Suprapubic skin (tissue), 4 donors: ENCODE measurements around the gene RNF32. TPM values are rescaled to one million over a fixed set of nuclear protein-coding genes. Genes with fewer than 3 reads are reported as not detected.
"Not testable (repeated sequence)": the region's sequence is repeated elsewhere in the genome, so short reads cannot be mapped to it uniquely, and the experiment has no call there.

Source experiments
- DNase-seq, 2 donors: peaks; one replicate each; pipeline ENCODE4 v3.0.0-alpha.2; 2019; ENCODE audit warnings: low spot score in 2 of 2
- H3K27ac ChIP-seq: fragments of 200-600 bp; sonication (generic); one replicate; pipeline ENCODE4 v1.5.1; 2019
- H3K27me3 ChIP-seq: fragments of 200-600 bp; sonication (generic); one replicate; pipeline ENCODE4 v1.5.1; 2019
- H3K36me3 ChIP-seq: fragments of 200-600 bp; sonication (generic); one replicate; pipeline ENCODE4 v1.5.1; 2019
- H3K4me1 ChIP-seq: fragments of 200-600 bp; sonication (generic); one replicate; pipeline ENCODE4 v1.5.1; 2019
- H3K4me3 ChIP-seq: fragments of 200-600 bp; sonication (generic); one replicate; pipeline ENCODE4 v1.5.1; 2019; ENCODE audit warnings: mild to moderate bottlenecking
- H3K9me3 ChIP-seq: fragments of 200-600 bp; sonication (generic); one replicate; pipeline ENCODE4 v1.5.1; 2019
- EP300 ChIP-seq: sonication (generic); formaldehyde crosslinking; IDR thresholded peaks from one replicate; pipeline ENCODE4 v1.6.1; 2017; ENCODE audit warnings: antibody characterized with exemption
- POLR2A ChIP-seq, 2 donors: fragments of 450-650 bp; IDR thresholded peaks; one replicate each; pipeline ENCODE4 v1.6.1; 2017; ENCODE audit warnings: antibody characterized with exemption in 2 of 2, mild to moderate bottlenecking in 2 of 2, moderate library complexity in 2 of 2
- POLR2AphosphoS5 ChIP-seq, 3 donors: sonication (generic); formaldehyde crosslinking; IDR thresholded peaks; one replicate each; pipeline ENCODE4 v1.6.1; 2017; ENCODE audit warnings: antibody characterized with exemption in 3 of 3
- WGBS: methylation state at CpG from one replicate; pipeline ENCODE4 v1.1.5; 2018; 5-methylcytosine and 5-hydroxymethylcytosine counted together
- total RNA-seq, 4 donors: library from RNA; depleted of rRNA; stranded (reverse); fragments of >200 nt; gene quantifications; one replicate each; pipeline ENCODE4 v1.1.0, GENCODE V29; 2016
- TF ChIP-seq, protein P1 (sequence below), 2 donors: fragments of 200-600 bp in 1 of 2; fragments of 450-650 bp in 1 of 2; sonication (generic) in 1 of 2; IDR thresholded peaks; one replicate each; pipeline ENCODE4 v1.5.1; 2016 to 2019; ENCODE audit warnings: antibody characterized with exemption in 2 of 2, mild to moderate bottlenecking in 1 of 2, moderate library complexity in 1 of 2

The RNF32 gene
- total RNA-seq, 4 donors from 2014 or later = 0.29 to 0.32 TPM; not detected in 2

DNA sequence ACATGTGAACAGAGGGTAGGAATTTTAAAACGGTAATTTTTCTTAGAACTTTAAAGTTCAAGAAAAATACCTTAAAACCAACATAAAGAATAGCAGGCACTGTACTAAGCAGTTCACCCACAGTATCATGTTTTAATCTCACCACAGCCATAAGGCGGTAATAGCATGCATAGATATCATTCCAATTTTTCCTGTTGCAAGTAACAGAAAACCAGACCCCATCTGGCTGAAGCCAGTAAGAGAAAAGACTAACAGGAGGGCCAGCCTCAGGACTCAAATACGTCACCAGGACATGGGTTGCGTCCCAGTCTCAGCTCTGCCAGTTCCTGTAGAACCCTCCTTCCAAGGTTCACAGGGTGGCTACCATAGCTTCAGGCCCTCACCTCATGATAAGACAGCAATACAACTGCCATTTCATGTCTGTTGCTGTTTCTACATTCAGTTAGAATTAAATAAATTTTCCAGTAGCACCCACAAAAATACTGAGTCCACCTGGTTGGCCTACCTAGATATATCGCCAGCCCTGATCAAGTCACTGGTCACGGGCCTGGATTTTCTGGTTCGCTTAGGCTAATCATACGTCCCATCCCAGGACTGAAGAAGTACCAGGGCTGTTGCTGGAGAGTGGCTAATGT is 2.0 kb upstream of the RNF32 start:
- TF ChIP-seq, protein P1, sequence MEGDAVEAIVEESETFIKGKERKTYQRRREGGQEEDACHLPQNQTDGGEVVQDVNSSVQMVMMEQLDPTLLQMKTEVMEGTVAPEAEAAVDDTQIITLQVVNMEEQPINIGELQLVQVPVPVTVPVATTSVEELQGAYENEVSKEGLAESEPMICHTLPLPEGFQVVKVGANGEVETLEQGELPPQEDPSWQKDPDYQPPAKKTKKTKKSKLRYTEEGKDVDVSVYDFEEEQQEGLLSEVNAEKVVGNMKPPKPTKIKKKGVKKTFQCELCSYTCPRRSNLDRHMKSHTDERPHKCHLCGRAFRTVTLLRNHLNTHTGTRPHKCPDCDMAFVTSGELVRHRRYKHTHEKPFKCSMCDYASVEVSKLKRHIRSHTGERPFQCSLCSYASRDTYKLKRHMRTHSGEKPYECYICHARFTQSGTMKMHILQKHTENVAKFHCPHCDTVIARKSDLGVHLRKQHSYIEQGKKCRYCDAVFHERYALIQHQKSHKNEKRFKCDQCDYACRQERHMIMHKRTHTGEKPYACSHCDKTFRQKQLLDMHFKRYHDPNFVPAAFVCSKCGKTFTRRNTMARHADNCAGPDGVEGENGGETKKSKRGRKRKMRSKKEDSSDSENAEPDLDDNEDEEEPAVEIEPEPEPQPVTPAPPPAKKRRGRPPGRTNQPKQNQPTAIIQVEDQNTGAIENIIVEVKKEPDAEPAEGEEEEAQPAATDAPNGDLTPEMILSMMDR (IDR thresholded peaks at IDR 0.05) = no peak
- TF ChIP-seq EP300 = no peak
- TF ChIP-seq POLR2A (IDR thresholded peaks at IDR 0.05) = no peak
- TF ChIP-seq POLR2AphosphoS5 (IDR thresholded peaks at IDR 0.05) = no peak
- no peaks in the 10 kb centered on the region for H3K9me3 ChIP-seq
- H3K36me3 ChIP-seq = no peaks in the 10 kb centered on the region
- H3K4me3 ChIP-seq = no peak overlapping the region
- WGBS = 94% methylated on average over 8 of the region's 8 CpGs
- peaks cover 17% of the 10 kb centered on the region for H3K4me1 ChIP-seq
- no peak overlapping the region for H3K27ac ChIP-seq
- no peak for DNase-seq
- no peaks in the 10 kb centered on the region for H3K27me3 ChIP-seq

DNA sequence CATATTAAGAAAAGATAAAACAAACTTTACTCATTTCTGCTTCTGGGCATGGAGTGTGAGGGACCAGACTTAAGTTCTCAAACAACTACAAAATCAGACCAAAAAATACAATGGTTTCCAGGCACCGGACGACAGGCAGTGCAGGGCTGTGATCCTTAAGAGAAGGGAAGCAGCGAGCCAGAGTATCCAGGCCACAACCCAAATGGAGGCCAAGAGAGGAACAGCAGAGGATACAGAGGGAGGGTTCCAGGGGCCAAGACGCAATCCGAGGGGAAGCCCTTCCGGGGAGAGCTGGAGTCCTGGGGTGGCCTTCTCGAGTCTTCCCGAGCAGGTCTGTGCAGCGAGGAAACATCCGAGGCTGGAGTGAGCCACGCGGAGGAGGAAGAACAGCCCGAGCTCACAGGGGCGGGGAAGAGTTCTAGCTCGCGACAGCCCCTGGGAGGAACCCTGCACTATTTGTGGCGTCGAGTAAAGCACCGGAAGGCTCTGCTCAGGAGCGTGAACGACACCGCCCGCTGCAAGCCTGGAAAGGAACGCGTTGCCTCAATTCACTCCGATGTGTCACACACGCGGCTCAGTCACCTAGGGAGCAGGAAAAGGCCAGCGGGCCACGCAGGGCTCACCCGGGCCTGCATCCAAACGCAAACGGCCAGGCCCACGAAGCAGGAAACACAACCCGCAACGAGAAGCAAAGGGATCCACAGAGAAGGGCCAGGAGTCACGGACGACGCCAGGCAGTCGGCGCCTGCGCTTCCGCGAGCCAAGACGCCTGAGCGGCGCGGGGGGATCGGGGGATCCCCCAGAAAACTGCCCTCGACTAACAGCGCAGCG is 933 bp upstream of the RNF32 start:
- Histone ChIP-seq H3K27ac (peak overlapping the region; percentile 39), H3K36me3 (no peaks in the 10 kb centered on the region), H3K4me1 (peaks cover 17% of the 10 kb centered on the region), H3K9me3 (no peaks in the 10 kb centered on the region), H3K4me3 (peak overlapping the region; percentile 78), H3K27me3 (no peaks in the 10 kb centered on the region)
- 76% methylated on average over 36 of the region's 52 CpGs for WGBS
- TF ChIP-seq POLR2A (IDR thresholded peaks at IDR 0.05) (no peak), POLR2AphosphoS5 (IDR thresholded peaks at IDR 0.05) (no peak), EP300 (no peak)
- TF ChIP-seq, protein P1 (IDR thresholded peaks at IDR 0.05) = no peak
- no peak for DNase-seq

DNA sequence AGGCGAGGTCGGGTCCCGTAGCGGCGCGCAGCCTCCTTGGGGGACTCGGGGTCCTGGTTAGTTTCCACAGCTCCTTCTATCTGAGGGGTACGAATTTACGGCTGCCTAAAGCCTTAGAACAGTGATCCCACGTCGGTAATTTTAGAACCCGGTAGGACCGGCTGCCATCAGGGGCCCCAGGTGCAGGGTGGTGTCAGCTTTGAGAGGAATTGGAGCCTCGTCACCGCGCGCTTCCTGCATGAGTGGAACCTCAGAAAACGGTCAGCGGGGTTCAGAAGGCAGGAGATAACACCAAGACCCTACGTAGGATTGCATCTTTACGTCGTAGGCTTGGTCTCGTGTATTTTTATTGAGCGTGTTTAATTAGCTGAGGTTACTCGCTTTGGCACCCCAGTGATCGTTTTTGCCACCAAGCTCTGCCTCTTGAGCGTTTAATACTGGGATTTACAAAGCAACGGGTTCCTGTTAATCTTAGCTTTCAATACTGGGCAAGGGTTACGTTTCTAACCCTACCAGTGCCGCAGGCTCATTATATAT is 443 bp downstream of the RNF32 start:
- peak overlapping the region; percentile 74 for H3K27ac ChIP-seq
- no peaks in the 10 kb centered on the region for H3K36me3 ChIP-seq
- H3K9me3 ChIP-seq = no peaks in the 10 kb centered on the region
- WGBS = 10% methylated on average over 16 of the region's 30 CpGs
- peak overlapping the region; percentile 78 for H3K4me3 ChIP-seq
- TF ChIP-seq POLR2A (IDR thresholded peaks at IDR 0.05) (no peak), EP300 (no peak), POLR2AphosphoS5 (IDR thresholded peaks at IDR 0.05) (no peak)
- TF ChIP-seq, protein P1 (IDR thresholded peaks at IDR 0.05) = no peak
- peaks cover 17% of the 10 kb centered on the region for H3K4me1 ChIP-seq
- H3K27me3 ChIP-seq = no peaks in the 10 kb centered on the region
- DNase-seq = no peak

DNA sequence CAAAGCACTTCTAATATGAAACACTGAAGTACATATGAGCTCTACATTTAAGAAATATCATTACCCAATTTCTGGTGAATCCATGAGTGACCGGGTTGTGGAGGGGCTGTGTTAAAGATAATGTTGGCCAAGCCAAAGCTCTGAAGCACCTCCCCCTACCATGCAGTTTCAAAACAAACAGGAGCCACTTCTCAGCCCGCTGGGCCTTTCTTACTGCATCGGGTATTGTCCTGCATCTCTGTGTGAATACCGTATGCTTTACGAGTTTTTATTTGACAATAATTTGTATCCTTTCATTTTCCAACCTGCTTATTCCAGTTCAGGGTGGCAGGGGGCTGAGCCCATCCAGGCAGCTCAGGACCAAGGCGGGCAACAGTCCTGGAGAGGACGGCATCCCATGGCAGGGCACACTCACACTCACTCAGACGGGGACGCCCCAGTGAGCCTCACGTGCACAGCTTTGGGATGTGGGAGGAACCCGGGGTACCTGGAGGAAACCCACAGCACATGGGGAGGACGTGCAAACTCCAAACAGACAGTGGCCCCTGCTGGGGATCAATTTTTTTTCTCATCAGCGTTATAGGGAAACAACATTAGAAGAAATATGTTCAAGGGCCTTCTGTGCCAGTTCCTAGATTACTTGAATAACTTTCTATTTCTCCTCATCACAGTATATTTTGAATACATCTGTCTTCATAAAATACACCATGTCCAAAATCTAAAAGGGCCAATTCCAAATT is 1.9 kb downstream of the RNF32 start:
- H3K27ac ChIP-seq = no peak overlapping the region
- no peaks in the 10 kb centered on the region for H3K9me3 ChIP-seq
- H3K36me3 ChIP-seq = no peaks in the 10 kb centered on the region
- DNase-seq = no peak
- TF ChIP-seq POLR2AphosphoS5 (IDR thresholded peaks at IDR 0.05) = no peak
- no peak for TF ChIP-seq EP300
- TF ChIP-seq POLR2A (IDR thresholded peaks at IDR 0.05) = no peak
- TF ChIP-seq, protein P1 (IDR thresholded peaks at IDR 0.05) = no peak
- H3K4me1 ChIP-seq = peaks cover 17% of the 10 kb centered on the region
- no peaks in the 10 kb centered on the region for H3K27me3 ChIP-seq
- H3K4me3 ChIP-seq = no peak overlapping the region
- WGBS = 80% methylated on average over 13 of the region's 13 CpGs

DNA sequence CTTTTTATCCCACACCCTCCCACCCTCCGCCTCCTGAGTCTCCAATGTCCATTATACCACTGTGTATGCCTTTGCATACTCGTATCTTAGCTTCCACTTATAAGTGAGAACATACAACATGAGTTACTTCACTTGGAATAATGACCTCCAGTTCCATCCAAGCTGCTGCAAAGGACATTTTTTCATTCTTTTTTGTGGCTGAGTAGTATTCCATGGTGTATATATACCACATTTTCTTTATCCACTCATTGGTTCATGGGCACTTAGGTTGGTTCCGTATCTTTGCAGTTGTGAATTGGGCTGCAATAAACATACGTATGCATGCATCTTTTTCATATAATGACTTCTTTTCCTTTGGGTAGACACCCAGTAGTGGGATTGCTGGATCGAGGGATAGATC is 6.8 kb downstream of the RNF32 start:
- H3K36me3 ChIP-seq, H3K27ac ChIP-seq, H3K4me1 ChIP-seq, H3K4me3 ChIP-seq, H3K9me3 ChIP-seq, DNase-seq: not testable (repeated sequence)
- WGBS = 98% methylated on average over 5 of the region's 5 CpGs
- H3K27me3 ChIP-seq = peaks cover 12% of the 10 kb centered on the region
